Ishikawa (cell line): ENCODE results near the gene PTCD3.
A peak's percentile ranks its signal among the peaks of the same experiment; 100 is the strongest.

Experiments
- CEBPB ChIP-seq: IDR thresholded peaks from 2 replicates; pipeline ENCODE4 v1.6.1; 2012
- CREB1 ChIP-seq: IDR thresholded peaks from 2 replicates; pipeline ENCODE4 v1.6.1; 2012; ENCODE audit warnings: low read depth
- EGR1 ChIP-seq: IDR thresholded peaks from 2 replicates; pipeline ENCODE4 v1.6.1; 2012
- EP300 ChIP-seq: IDR thresholded peaks from 2 replicates; pipeline ENCODE4 v1.6.1; 2012; ENCODE audit warnings: borderline replicate concordance
- FOXM1 ChIP-seq: IDR thresholded peaks from 2 replicates; pipeline ENCODE4 v1.6.1; 2012; ENCODE audit warnings: low read depth, borderline replicate concordance
- NFIC ChIP-seq: IDR thresholded peaks from 2 replicates; pipeline ENCODE4 v1.6.1; 2012
- RAD21 ChIP-seq: IDR thresholded peaks from 2 replicates; pipeline ENCODE4 v1.6.1; 2012; ENCODE audit warnings: low read depth
- TAF1 ChIP-seq: IDR thresholded peaks from 2 replicates; pipeline ENCODE4 v1.6.1; 2012; ENCODE audit warnings: low read depth, mild to moderate bottlenecking
- TCF12 ChIP-seq: IDR thresholded peaks from 2 replicates; pipeline ENCODE4 v1.6.1; 2012; ENCODE audit warnings: low read depth
- TEAD4 ChIP-seq: IDR thresholded peaks from 2 replicates; pipeline ENCODE4 v1.6.1; 2012
- YY1 ChIP-seq: IDR thresholded peaks from 2 replicates; pipeline ENCODE4 v1.6.1; 2012; ENCODE audit warnings: low read depth
- ZBTB7A ChIP-seq: IDR thresholded peaks from 2 replicates; pipeline ENCODE4 v1.6.1; 2012; ENCODE audit warnings: low read depth
- TF ChIP-seq, protein P1 (sequence below): IDR thresholded peaks from 2 replicates; pipeline ENCODE4 v1.6.1; 2012
- TF ChIP-seq, protein P2 (sequence below): IDR thresholded peaks from 2 replicates; pipeline ENCODE4 v1.6.1; 2012; ENCODE audit warnings: low read depth, mild to moderate bottlenecking
- TF ChIP-seq, protein P3 (sequence below): IDR thresholded peaks from 2 replicates; pipeline ENCODE4 v1.6.1; 2012

Gene PTCD3

DNA sequence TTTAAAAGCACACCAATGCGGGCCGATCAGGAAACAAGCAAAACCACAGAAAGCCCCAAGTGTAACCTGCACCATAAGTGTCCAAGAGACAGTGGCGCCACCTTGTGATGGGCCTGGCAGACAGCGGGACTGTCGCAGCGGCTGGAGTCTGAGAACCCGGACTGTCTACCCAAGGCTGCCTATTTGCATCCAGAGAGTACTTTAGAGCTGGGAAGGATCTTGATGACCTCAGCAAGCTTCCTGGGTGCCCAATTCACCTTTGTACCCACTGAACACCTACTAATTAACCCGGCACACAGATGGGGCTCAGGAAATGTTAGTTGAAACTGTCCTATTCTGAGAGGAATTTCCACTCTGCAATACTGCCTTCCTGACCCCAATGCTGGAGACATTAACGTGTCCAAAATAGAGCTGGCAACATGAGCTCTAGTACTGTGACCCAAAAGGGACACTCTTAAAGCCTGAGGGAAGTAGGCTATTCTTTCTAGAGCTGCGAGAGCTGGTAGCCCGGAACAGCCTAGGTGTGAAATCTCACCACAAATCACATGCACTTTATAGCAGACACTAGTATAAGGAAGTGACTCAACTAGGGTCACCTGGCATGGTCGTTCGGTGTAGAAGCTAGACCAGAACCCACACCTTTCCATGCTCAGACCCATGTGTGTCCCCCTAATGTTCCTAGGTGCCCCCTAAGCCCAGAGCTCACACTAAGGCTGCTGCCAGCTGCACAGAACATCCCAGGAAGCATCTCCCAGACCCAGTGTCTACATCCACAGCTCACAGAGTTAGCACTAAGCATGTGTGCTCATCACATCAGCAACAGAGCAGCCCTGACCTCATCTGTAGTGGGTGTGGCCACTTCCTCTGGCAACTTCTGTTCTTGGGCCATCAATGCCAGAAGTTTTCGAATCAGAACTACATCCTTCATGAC, 25.8 kb upstream of the PTCD3 start:
- TF ChIP-seq TEAD4 (no peak), RAD21 (peak; percentile 59)

DNA sequence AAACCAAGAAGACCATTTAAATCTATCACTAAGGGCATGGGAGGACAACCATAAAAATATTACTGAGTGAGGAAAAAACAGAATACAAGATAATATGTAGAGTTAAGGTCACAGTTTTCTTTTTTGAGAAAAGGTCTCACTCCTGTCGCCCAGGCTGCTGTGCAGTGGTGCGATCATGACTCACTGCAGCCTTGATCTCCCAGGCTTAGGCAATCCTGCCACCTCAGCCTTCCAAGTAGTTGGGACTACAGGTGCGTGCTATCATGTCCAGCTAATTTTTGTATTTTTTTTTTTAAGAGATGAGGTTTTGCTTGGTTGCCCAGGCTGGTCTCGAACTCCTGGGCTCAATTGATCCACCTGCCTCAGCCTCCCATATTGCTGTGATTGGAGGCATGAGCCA, 24.3 kb upstream of the PTCD3 start:
- no peak for TF ChIP-seq CEBPB
- TF ChIP-seq, protein P1, sequence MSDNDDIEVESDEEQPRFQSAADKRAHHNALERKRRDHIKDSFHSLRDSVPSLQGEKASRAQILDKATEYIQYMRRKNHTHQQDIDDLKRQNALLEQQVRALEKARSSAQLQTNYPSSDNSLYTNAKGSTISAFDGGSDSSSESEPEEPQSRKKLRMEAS = no peak
- TF ChIP-seq EGR1 = no peak
- TF ChIP-seq TAF1 = no peak
- no peak for TF ChIP-seq CREB1
- no peak for TF ChIP-seq RAD21
- TF ChIP-seq FOXM1 = no peak
- TF ChIP-seq NFIC = no peak
- no peak for TF ChIP-seq TEAD4
- TF ChIP-seq, protein P2, sequence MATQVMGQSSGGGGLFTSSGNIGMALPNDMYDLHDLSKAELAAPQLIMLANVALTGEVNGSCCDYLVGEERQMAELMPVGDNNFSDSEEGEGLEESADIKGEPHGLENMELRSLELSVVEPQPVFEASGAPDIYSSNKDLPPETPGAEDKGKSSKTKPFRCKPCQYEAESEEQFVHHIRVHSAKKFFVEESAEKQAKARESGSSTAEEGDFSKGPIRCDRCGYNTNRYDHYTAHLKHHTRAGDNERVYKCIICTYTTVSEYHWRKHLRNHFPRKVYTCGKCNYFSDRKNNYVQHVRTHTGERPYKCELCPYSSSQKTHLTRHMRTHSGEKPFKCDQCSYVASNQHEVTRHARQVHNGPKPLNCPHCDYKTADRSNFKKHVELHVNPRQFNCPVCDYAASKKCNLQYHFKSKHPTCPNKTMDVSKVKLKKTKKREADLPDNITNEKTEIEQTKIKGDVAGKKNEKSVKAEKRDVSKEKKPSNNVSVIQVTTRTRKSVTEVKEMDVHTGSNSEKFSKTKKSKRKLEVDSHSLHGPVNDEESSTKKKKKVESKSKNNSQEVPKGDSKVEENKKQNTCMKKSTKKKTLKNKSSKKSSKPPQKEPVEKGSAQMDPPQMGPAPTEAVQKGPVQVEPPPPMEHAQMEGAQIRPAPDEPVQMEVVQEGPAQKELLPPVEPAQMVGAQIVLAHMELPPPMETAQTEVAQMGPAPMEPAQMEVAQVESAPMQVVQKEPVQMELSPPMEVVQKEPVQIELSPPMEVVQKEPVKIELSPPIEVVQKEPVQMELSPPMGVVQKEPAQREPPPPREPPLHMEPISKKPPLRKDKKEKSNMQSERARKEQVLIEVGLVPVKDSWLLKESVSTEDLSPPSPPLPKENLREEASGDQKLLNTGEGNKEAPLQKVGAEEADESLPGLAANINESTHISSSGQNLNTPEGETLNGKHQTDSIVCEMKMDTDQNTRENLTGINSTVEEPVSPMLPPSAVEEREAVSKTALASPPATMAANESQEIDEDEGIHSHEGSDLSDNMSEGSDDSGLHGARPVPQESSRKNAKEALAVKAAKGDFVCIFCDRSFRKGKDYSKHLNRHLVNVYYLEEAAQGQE = no peak
- no peak for TF ChIP-seq YY1
- TF ChIP-seq, protein P3, sequence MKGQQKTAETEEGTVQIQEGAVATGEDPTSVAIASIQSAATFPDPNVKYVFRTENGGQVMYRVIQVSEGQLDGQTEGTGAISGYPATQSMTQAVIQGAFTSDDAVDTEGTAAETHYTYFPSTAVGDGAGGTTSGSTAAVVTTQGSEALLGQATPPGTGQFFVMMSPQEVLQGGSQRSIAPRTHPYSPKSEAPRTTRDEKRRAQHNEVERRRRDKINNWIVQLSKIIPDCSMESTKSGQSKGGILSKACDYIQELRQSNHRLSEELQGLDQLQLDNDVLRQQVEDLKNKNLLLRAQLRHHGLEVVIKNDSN = no peak
- TF ChIP-seq TCF12 = no peak
- no peak for TF ChIP-seq ZBTB7A
- TF ChIP-seq EP300 = no peak

DNA sequence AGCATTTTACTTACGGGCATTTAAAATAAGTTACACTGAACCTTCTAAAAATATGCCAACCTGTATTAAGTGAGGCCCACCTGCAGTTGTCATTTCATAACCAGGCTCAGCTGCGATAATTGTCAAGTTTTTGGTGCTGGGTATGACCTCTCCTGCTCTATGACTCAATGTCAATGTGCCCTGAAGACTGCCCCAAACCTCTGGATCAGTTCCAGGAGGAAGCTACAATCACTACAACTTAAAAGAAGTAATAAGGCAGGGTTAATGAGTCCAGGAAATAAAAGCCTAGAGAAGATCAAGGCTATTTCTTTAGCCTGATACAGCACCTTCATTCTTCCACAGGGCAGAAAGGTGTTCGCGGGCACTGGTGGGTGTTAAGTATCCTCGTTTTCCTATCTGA, 23.3 kb upstream of the PTCD3 start:
- TF ChIP-seq FOXM1 (no peak), EP300 (no peak), YY1 (no peak), EGR1 (no peak), TAF1 (no peak), RAD21 (no peak), NFIC (no peak), TEAD4 (no peak), CEBPB (no peak)
- TF ChIP-seq, protein P2 = no peak
- TF ChIP-seq, protein P3 = no peak
- TF ChIP-seq, protein P1 = no peak

DNA sequence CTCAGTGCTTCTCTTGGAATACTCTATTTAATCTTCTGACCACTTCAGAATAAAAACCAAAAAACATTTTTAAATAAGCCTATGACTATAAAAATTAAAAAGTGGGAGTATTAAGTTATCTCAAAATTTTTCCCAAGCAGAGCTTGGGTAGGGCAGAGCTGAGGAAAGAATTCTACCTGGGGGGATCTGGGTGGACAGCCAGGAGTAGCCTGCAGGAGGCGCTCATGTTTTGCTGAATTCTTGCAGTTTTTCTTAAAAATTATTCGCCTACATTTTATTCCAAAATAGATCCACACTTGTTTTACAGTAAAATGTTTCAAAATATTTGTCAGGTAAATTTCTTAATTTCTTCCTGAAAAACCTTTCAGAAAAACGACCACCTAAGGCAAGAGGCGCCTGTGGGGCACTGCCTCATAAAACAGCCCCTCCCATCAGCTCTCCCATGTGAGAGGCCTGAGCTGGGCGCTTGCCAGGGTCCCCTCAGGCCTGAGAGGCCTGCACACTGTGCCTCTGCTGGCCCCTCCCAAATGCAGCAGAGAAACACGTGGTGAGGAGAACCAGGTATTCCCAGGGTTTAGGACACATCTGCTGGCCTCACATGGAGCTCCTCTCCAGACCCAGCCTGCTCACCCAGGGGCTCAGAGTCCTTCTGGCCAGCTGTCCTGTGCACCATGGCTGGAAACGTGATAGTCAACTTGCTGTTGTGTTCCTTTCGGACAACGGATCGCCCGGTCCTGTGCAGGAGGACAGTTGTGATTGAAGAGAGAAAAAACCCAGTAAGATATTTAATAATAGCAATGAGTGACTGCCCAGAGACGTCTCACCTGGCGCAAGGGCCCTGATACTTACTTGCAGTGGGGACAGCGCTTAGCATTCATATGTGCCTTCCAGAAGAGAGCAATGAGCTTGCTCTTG, 17.8 kb upstream of the PTCD3 start:
- TF ChIP-seq NFIC (no peak), EGR1 (no peak), CREB1 (no peak), YY1 (no peak), FOXM1 (no peak), CEBPB (no peak), EP300 (no peak), ZBTB7A (no peak), RAD21 (no peak), TAF1 (no peak), TEAD4 (no peak), TCF12 (no peak)
- TF ChIP-seq, protein P1 = no peak
- TF ChIP-seq, protein P2 = no peak
- TF ChIP-seq, protein P3 = no peak
